GM21786 (cell line): ENCODE measurements around the gene SLC19A3.
A peak's percentile ranks its signal among the peaks of the same experiment; 100 is the strongest.
"Not testable (repeated sequence)": the region's sequence is repeated elsewhere in the genome, so short reads cannot be mapped to it uniquely, and the experiment has no call there.

ENCODE experiments used
- ATAC-seq: cut with Tn5 transposase; IDR thresholded peaks from one replicate; pipeline ENCODE4 v1.9.1; 2021; ENCODE audit not compliant: unreplicated experiment

Gene SLC19A3

GRCh38 chr2:227717687-227718567 lies at the start of gene SLC19A3:
Gene SLC19A3 (minus strand): TSS chr2:227718028. CDS start chr2:227702318, 15,710 bp downstream.
- ATAC-seq, result no peak

GRCh38 chr2:227766373-227766883 lies 48.6 kb upstream of the SLC19A3 start:
- ATAC-seq, result peak; percentile 98

DNA sequence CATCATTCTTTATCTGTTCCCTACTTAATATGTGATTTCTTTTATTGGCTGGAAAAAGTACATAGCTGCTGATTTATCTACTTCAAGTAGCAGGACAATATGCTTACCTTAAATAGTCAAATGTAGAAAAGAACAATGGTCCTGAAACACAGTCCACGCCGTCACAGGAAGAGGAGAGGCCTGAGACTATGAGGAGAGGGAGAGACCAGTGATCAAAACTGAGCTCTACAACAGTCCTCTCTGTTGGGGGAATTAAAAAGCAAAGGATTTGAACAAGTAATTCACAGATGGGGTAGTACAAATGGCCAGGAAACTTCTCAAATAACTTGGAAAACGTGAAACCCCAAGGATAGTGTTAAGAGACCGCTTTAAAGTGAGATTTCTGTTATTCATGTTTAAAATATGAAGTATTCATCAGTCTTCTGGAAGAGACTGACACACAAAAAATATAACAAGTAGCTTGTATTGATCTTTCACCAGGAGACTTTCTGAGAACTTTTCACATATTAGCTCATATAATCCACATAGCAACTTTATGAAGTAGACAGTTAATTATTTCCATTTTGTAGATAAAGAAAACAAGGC lies 48.1 kb upstream of the SLC19A3 start:
- peak; percentile 15 for ATAC-seq

DNA sequence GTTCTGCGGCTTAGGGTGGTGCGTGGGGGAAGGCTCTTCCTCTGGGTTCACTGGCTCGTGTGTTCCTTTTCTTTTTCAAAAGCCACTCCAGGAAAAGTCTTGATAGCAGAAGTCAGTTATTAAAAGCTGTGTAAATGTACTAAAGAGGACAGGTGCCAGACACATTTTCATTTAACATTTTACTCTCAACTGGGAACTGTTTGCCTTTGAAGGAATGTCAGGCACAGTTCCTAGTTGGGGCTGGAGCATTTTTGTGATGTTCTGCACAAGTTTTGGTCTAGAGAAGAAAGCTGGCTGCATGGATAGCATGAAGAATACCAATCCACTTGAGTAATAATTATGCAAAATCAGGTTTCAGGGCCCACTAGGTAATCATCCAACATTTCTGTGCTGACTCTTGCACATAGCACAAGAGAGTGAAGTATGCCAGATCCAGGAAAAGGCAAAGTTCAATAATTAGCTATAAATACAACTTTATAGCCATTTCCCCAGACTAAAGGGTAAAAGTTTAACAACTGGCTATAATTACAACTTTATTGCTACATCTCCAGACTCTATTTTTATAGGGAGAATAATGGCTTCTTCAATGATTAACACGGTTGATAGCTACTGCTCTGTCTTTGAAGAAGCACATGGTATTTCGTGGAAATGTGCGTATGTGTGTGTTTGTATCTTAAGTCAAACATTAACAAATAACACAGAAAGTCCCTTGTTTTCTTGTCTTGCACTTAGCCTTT lies 44.1 kb upstream of the SLC19A3 start:
- no peak for ATAC-seq

DNA sequence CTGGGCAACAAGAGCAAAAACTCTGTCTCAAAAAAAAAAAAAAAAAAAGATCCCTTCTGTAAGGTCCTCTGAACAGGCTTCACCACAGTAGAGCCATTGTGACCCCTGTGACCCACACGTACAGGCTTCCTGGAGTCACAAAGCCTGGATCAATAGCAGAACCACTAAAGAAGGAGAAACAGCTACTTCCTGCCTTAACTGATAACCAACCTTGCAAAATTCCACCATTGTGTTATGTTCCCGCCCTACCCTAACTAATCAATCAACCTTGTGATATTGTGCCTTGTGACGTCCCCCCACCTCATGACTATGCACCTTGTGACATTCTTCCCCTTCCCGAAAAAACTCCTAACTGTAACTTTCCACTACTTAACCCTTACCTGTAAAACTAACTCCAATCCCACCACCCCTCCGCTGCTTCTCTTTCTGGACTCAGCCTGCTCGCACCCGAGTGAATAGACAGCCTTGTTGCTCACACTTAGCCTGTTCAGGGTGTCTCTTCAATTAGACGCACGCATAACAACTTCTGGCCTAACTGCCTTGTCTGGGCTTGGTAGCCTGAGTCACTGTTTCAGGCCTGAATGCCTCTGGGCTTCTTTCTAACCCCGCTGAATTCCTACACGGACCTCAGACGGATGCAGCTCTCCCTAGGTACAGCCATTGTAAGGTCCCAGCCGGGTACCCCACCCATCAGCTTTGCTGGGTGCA lies 41.7 kb upstream of the SLC19A3 start:
- no peak for ATAC-seq

- not testable (repeated sequence) for ATAC-seq
Measured at GRCh38 chr2:227756261-227756660, 38.4 kb upstream of the SLC19A3 start.

DNA sequence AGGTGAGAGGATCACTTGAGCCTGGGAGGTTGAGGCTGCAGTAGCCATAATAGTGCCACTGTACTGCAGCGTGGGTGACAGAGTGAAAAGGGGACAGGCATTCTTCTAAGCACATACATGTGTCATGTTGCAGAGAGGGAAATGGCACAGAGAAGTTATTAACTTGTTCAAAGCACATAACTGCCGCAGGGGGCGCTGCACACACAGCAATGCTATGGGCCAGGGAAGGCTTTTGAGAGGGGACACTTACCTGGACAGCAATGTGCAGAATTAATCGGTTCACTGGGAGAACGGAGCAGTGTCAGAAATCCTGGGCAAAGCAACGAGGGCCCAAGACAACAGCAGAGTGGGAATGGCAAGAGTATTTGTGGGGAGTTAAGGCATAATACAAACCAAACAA lies 30.3 kb upstream of the SLC19A3 start:
- no peak for ATAC-seq

GRCh38 chr2:227745594-227745993 lies 27.8 kb upstream of the SLC19A3 start, which contains the start of gene SCYGR8:
Gene SCYGR8 (plus strand): TSS chr2:227745894. CDS start chr2:227745894, 0 bp downstream.
- ATAC-seq, result no peak

- not testable (repeated sequence) for ATAC-seq
Measured at GRCh38 chr2:227740705-227741104, 22.9 kb upstream of the SLC19A3 start.

DNA sequence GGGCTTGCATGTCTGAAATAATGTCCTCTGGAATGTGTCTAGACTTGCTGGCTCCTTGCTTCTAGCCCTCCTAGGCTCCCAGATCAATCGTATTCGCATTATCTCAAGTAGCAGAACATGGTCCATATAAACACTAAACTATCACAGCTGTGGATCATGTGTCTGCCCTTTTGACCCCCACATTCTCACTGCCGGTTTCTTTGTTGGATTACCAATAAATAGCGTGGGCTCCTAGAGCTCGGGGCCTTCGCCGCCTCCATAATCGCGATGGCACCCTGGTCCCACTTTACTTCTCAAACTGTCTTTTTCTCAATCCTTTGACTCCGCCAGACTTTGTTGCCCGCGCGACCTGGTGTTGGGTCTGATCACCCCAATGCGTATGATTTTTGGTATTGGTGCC lies 21.5 kb upstream of the SLC19A3 start:
- ATAC-seq, result no peak

- no peak for ATAC-seq
Measured at GRCh38 chr2:227728035-227728434, 10.2 kb upstream of the SLC19A3 start, which contains the start of gene SCYGR7. Gene SCYGR7 (plus strand): TSS chr2:227728335. CDS start chr2:227728335, 0 bp downstream.

GRCh38 chr2:227724394-227725039 lies 6.7 kb upstream of the SLC19A3 start, which contains the start of gene SCYGR6:
Gene SCYGR6 (minus strand): TSS chr2:227724757. CDS start chr2:227724757, 0 bp downstream.
- ATAC-seq, result no peak

DNA sequence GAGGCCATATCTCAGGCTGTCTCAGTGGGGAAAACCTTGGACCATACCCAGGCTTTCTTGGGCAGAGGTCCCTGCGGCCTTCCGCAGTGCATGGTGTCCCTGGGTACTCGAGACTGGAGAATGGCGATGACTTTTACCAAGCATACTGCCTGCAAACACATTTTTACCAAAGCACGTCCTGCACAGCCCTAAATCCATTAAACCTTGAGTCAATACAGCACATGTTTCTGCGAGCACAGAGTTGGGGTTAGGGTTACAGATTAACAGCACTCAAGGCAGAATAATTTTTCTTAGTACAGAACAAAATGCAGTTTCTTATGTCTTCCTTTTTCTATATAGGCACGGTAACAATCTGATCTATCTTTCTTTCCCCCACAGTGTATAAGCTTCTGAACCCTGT lies 5.0 kb upstream of the SLC19A3 start:
- not testable (repeated sequence) for ATAC-seq

DNA sequence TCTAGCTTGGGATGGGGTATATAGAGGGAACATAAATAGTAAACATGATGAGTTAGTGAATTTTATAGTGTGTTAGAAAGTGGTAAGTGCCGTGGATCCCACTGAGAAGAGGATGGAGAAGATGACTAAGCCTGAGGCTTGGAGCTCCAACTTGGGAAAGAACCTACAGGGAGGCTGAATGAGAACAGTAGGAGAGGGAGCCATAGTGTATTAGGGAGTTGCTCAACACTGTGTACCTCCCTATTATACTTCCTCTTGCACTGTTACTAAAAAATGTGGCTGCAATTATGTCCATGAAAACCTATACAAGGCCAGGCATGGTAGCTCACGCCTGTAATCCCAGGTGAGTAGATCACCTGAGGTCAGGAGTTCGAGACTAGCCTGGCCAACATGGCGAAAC lies 2.9 kb upstream of the SLC19A3 start:
- ATAC-seq, result no peak

- ATAC-seq, result no peak
Measured at GRCh38 chr2:227719641-227720040, 1.8 kb upstream of the SLC19A3 start.

DNA sequence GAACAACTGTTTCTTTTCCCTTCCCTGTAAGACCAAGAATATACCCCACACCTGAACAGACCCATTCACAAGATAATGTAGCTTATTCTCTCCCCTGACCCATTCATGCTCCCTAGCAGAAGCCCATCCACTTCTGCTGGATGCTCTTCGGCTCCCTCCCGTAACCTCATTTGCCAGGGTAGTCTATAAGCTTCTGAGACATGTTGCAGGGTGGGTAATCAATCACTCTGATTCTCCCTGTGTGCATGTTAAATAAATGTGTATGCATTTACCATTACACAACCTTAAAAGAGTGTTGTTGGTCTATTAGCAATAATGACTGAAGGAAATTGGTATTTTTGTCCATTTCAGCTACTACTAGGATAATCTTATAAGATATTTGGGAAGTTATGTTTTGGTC lies 1.3 kb downstream of the SLC19A3 start:
- ATAC-seq, result no peak

DNA sequence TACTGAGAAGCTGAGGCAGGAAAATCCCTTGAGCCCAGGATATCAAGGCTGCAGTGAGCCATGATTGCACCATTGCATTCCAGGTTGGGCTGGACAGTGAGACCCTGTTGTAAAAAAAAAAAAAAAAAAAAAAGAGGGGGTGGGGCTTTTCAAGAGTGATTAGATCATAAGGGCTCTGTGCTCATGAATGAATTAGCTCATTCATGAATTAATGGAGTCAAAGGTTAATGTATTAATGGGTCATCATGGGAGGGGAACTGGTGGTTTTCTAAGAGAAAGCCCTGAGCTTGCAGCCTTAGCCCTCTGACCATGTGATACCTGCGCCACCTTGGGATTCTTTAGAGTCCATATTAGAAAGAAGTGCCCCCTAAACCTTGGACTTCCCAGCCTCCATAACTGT lies 4.5 kb downstream of the SLC19A3 start:
- ATAC-seq, result no peak

DNA sequence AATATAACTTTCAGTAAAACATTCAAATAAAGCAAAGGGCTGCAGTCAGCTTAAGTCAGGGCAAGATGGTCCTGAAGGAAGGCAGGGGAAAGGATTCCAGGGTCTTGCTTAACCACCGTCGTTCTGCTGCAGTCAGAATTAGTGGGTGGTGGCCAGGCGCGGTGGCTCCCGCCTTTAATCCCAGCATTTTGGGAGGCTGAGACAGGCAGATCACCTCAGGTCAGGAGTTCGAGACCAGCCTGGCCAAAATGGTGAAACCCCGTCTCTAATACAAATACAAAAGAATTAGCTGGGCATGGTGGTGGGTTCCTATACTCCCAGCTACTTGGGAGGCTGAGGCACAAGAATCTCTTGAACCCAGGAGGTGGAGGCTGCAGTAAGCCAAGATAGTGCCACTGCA lies 6.8 kb downstream of the SLC19A3 start:
- ATAC-seq, result no peak

GRCh38 chr2:227707390-227707789 lies 10.4 kb downstream of the SLC19A3 start:
- no peak for ATAC-seq

GRCh38 chr2:227706859-227707258 lies 11.0 kb downstream of the SLC19A3 start:
- no peak for ATAC-seq
